ENCODE measurements around the gene FCMR.
A peak's percentile ranks its signal among the peaks of the same experiment; 100 is the strongest.

The FCMR gene

GRCh38 chr1:206921772-206922265 lies at the start of gene FCMR:
FCMR (minus strand) TSS chr1:206921941; CDS start chr1:206921854, 87 bp downstream.
- TF ChIP-seq CTCF (conservative IDR thresholded peaks at IDR 0.05; ENCODE audit: low read length), result no peak
- DNase-seq (ENCODE audit: low read depth), result no peak
- no peak within 1 kb of the TSS for H3K4me3 ChIP-seq (ENCODE audit: low read length)

GRCh38 chr1:206971029-206971655 lies 49.4 kb upstream of the FCMR start:
- no peak for TF ChIP-seq CTCF (conservative IDR thresholded peaks at IDR 0.05; ENCODE audit: low read length)
- DNase-seq (ENCODE audit: low read depth), result no peak
- H3K4me3 ChIP-seq (ENCODE audit: low read length), result no peak overlapping the region

- TF ChIP-seq CTCF (conservative IDR thresholded peaks at IDR 0.05; ENCODE audit: low read length), result no peak
- H3K4me3 ChIP-seq (ENCODE audit: low read length), result no peak within 1 kb of the TSS
- DNase-seq (ENCODE audit: low read depth), result no peak
Observed at GRCh38 chr1:206970446-206970845, 48.7 kb upstream of the FCMR start, which contains the start of gene FCAMR. FCAMR (minus strand) TSS chr1:206970460; CDS start chr1:206970125, 335 bp downstream.

GRCh38 chr1:206969090-206969489 lies 47.3 kb upstream of the FCMR start:
- H3K4me3 ChIP-seq (ENCODE audit: low read length), result no peak overlapping the region
- DNase-seq (ENCODE audit: low read depth), result no peak
- TF ChIP-seq CTCF (conservative IDR thresholded peaks at IDR 0.05; ENCODE audit: low read length), result no peak

- no peak overlapping the region for H3K4me3 ChIP-seq (ENCODE audit: low read length)
- TF ChIP-seq CTCF (conservative IDR thresholded peaks at IDR 0.05; ENCODE audit: low read length), result no peak
- peak; percentile 67 for DNase-seq (ENCODE audit: low read depth)
Observed at GRCh38 chr1:206967096-206967849, 45.5 kb upstream of the FCMR start.

- no peak for DNase-seq (ENCODE audit: low read depth)
- TF ChIP-seq CTCF (conservative IDR thresholded peaks at IDR 0.05; ENCODE audit: low read length), result no peak
- H3K4me3 ChIP-seq (ENCODE audit: low read length), result no peak overlapping the region
Observed at GRCh38 chr1:206965781-206966180, 44.0 kb upstream of the FCMR start.

- no peak for DNase-seq (ENCODE audit: low read depth)
- TF ChIP-seq CTCF (conservative IDR thresholded peaks at IDR 0.05; ENCODE audit: low read length), result no peak
- no peak overlapping the region for H3K4me3 ChIP-seq (ENCODE audit: low read length)
Observed at GRCh38 chr1:206963740-206964139, 42.0 kb upstream of the FCMR start.
